Testis (tissue), 2 donors: ENCODE data around the gene EPHA3.

Source experiments
- CTCF ChIP-seq, 3 experiments: fragments of 450-650 bp in 2 of 3; fragments of 200-600 bp in 1 of 3; sonication (generic) in 1 of 3; IDR thresholded peaks; one replicate each; pipeline ENCODE4 v1.5.1; 2016 to 2019; ENCODE audit warnings: antibody characterized with exemption in 3 of 3, mild to moderate bottlenecking in 2 of 3, moderate library complexity in 1 of 3
- POLR2A ChIP-seq: fragments of 450-650 bp; IDR thresholded peaks from one replicate; pipeline ENCODE4 v1.6.1; 2017; ENCODE audit warnings: antibody characterized with exemption, mild to moderate bottlenecking, moderate library complexity

DNA sequence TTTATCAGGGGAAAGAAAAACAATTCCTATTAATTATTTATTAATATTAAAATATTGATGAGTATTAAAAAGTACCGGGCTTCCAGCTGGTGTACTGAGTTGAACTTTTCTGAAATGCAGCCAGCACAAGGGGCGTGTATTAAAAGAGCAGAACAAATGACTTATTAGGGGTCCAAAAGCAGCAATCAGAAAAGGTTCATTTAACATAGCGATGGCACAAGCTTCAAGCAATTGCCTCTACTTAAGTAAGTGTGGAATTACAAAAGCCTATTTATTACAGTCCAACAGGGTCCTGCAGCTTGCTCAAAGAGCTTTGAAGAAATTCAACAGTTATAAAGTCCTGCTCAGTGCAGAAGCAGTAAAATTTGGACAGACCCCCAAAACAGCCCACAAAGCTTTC is 285.6 kb downstream of the EPHA3 start:
- no peak for TF ChIP-seq CTCF (IDR thresholded peaks at IDR 0.05)
- TF ChIP-seq POLR2A, result no peak
